H9 (cell line): Measurements from ENCODE around the gene CDKAL1. TPM values are rescaled to one million over a fixed set of nuclear protein-coding genes. Genes with fewer than 3 reads are reported as not detected.

Experiments
- DNase-seq: peaks from one replicate; pipeline ENCODE4 v3.0.0-alpha.2; 2017
- H2AFZ ChIP-seq: one replicate; pipeline ENCODE4 v1.6.1; 2013; ENCODE audit warnings: mild to moderate bottlenecking, low read length, control low read depth, moderate library complexity
- H2AK5ac ChIP-seq: 2 replicates; pipeline ENCODE4 v1.6.1; 2013; ENCODE audit warnings: low read length, control low read depth, mixed read lengths; ENCODE audit not compliant: insufficient read length
- H2BK120ac ChIP-seq: one replicate; pipeline ENCODE4 v1.6.1; 2013; ENCODE audit warnings: low read depth, mild to moderate bottlenecking, low read length, control low read depth, inconsistent platforms; ENCODE audit not compliant: poor library complexity, severe bottlenecking
- H2BK12ac ChIP-seq: 2 replicates; pipeline ENCODE4 v1.6.1; 2013; ENCODE audit warnings: low read length, control low read depth, mixed read lengths, low read depth; ENCODE audit not compliant: insufficient read length
- H2BK15ac ChIP-seq: 2 replicates; pipeline ENCODE4 v1.6.1; 2013; ENCODE audit warnings: low read depth, low read length, control low read depth
- H2BK20ac ChIP-seq: one replicate; pipeline ENCODE4 v1.6.1; 2013; ENCODE audit warnings: low read depth, mild to moderate bottlenecking, low read length, control low read depth, inconsistent platforms; ENCODE audit not compliant: poor library complexity, severe bottlenecking
- H2BK5ac ChIP-seq: 2 replicates; pipeline ENCODE4 v1.6.1; 2013; ENCODE audit warnings: low read length, control low read depth, mixed read lengths; ENCODE audit not compliant: insufficient read length
- H3K14ac ChIP-seq: 2 replicates; pipeline ENCODE4 v1.6.1; 2013; ENCODE audit warnings: low read length, control low read depth; ENCODE audit not compliant: insufficient read depth
- H3K18ac ChIP-seq: 2 replicates; pipeline ENCODE4 v1.6.1; 2013; ENCODE audit warnings: low read depth, mild to moderate bottlenecking, mixed read lengths, low read length, control low read depth; ENCODE audit not compliant: insufficient read length
- H3K23ac ChIP-seq: 2 replicates; pipeline ENCODE4 v1.6.1; 2013; ENCODE audit warnings: low read length, control low read depth, mixed read lengths, low read depth; ENCODE audit not compliant: insufficient read length
- H3K23me2 ChIP-seq: 2 replicates; pipeline ENCODE4 v1.6.1; 2013; ENCODE audit warnings: low read depth, mild to moderate bottlenecking, mixed read lengths, low read length, control low read depth; ENCODE audit not compliant: insufficient read length, poor library complexity, severe bottlenecking
- H3K27ac ChIP-seq: 2 replicates; pipeline ENCODE4 v1.5.1; 2013; ENCODE audit warnings: low read length, control low read depth, mixed read lengths, low read depth; ENCODE audit not compliant: insufficient read length
- H3K27me3 ChIP-seq: 2 replicates; pipeline ENCODE4 v1.6.1; 2013; ENCODE audit warnings: low read length, control low read depth, inconsistent platforms; ENCODE audit not compliant: insufficient read depth
- H3K4ac ChIP-seq: 2 replicates; pipeline ENCODE4 v1.6.1; 2013; ENCODE audit warnings: low read depth, mild to moderate bottlenecking, control low read depth, inconsistent platforms, low read length, moderate library complexity
- H3K4me1 ChIP-seq: 2 replicates; pipeline ENCODE4 v1.6.1; 2013; ENCODE audit warnings: low read length, control low read depth, inconsistent platforms; ENCODE audit not compliant: insufficient read depth
- H3K4me2 ChIP-seq: 2 replicates; pipeline ENCODE4 v1.6.1; 2013; ENCODE audit warnings: low read length, control low read depth, mixed read lengths; ENCODE audit not compliant: insufficient read length, insufficient read depth
- H3K56ac ChIP-seq: 2 replicates; pipeline ENCODE4 v1.6.1; 2013; ENCODE audit warnings: low read depth, mild to moderate bottlenecking, mixed read lengths, low read length, control low read depth; ENCODE audit not compliant: insufficient read length
- H3K79me1 ChIP-seq: 2 replicates; pipeline ENCODE4 v1.6.1; 2013; ENCODE audit warnings: low read depth, mild to moderate bottlenecking, moderate library complexity, low read length, control low read depth, inconsistent platforms; ENCODE audit not compliant: insufficient read depth, poor library complexity, severe bottlenecking
- H3K79me2 ChIP-seq: 2 replicates; pipeline ENCODE4 v1.6.1; 2013; ENCODE audit warnings: low read length, control low read depth, inconsistent platforms; ENCODE audit not compliant: insufficient read depth
- H3K9ac ChIP-seq: 2 replicates; pipeline ENCODE4 v1.6.1; 2013; ENCODE audit warnings: low read length, control low read depth, mixed read lengths; ENCODE audit not compliant: insufficient read length; ENCODE audit errors: extremely low read depth
- H3K9me3 ChIP-seq: one replicate; pipeline ENCODE4 v1.6.1; 2013; ENCODE audit warnings: low read depth, low read length, inconsistent platforms; ENCODE audit not compliant: control insufficient read depth
- H3T11ph ChIP-seq: one replicate; pipeline ENCODE4 v1.6.1; 2013; ENCODE audit warnings: mild to moderate bottlenecking, low read length, control low read depth, inconsistent platforms
- H4K20me1 ChIP-seq: one replicate; pipeline ENCODE4 v1.6.1; 2013; ENCODE audit not compliant: control insufficient read depth, insufficient read length, insufficient read depth
- H4K5ac ChIP-seq: 2 replicates; pipeline ENCODE4 v1.6.1; 2013; ENCODE audit warnings: low read depth, mild to moderate bottlenecking, mixed read lengths, low read length, control low read depth; ENCODE audit not compliant: insufficient read length
- H4K8ac ChIP-seq: replicated peaks from 2 replicates; pipeline ENCODE4 v1.6.1; 2013; ENCODE audit warnings: low read length, control low read depth, mixed read lengths, low read depth; ENCODE audit not compliant: insufficient read length
- H4K91ac ChIP-seq: 2 replicates; pipeline ENCODE4 v1.6.1; 2013; ENCODE audit warnings: low read depth, mild to moderate bottlenecking, moderate library complexity, mixed read lengths, low read length, control low read depth; ENCODE audit not compliant: insufficient read length
- H3K27ac Mint-ChIP-seq, 3 experiments: 2 replicates in 2 of 3; 3 replicates in 1 of 3; pipeline ENCODE4 v1.8.0; 2020 to 2021; ENCODE audit warnings: mixed read lengths in 3 of 3, mild to moderate bottlenecking in 1 of 3, moderate library complexity in 1 of 3
- H3K27me3 Mint-ChIP-seq: 2 replicates; pipeline ENCODE4 v1.8.0; 2021; ENCODE audit warnings: low read depth, mild to moderate bottlenecking, moderate library complexity, mixed read lengths
- H3K36me3 Mint-ChIP-seq, 3 experiments: 2 replicates in 2 of 3; 3 replicates in 1 of 3; pipeline ENCODE4 v1.8.0; 2020 to 2021; ENCODE audit warnings: low read depth in 3 of 3, mixed read lengths in 3 of 3; ENCODE audit not compliant: insufficient read depth in 1 of 3
- H3K4me1 Mint-ChIP-seq, 2 experiments: 2 replicates each; pipeline ENCODE4 v1.8.0; 2020; ENCODE audit warnings: mixed read lengths in 2 of 2
- H3K4me3 Mint-ChIP-seq, 2 experiments: 2 replicates in 1 of 2; 3 replicates in 1 of 2; pipeline ENCODE4 v1.8.0; 2020 to 2021; ENCODE audit warnings: mild to moderate bottlenecking in 2 of 2, mixed read lengths in 2 of 2, moderate library complexity in 1 of 2
- H3K9me3 Mint-ChIP-seq, 2 experiments: 2 replicates in 1 of 2; 3 replicates in 1 of 2; pipeline ENCODE4 v1.8.0; 2020; ENCODE audit warnings: mild to moderate bottlenecking in 2 of 2, mixed read lengths in 2 of 2, moderate library complexity in 1 of 2
- WGBS: extraction: QIAGEN DNeasy Blood & Tissue Kit; methylation state at CpG from one replicate; pipeline ENCODE4 v1.1.7; 2013; ENCODE audit warnings: missing lambda C conversion rate, low lambda C conversion rate, mixed read lengths; ENCODE audit not compliant: insufficient read length; ENCODE audit errors: extremely low coverage; 5-methylcytosine and 5-hydroxymethylcytosine counted together
- total RNA-seq: library from RNA; stranded (reverse); gene quantifications from 2 replicates; pipeline ENCODE4 v1.2.1, GENCODE V29; 2021
- TF ChIP-seq, protein P1 (sequence below): fragments of 200-600 bp; sonication (generic); conservative IDR thresholded peaks from 3 replicates; pipeline ENCODE4 v1.8.0; 2021; ENCODE audit warnings: antibody characterized with exemption, mild to moderate bottlenecking

Gene CDKAL1
- total RNA-seq, 1 experiment from 2014 or later, result 23.0 TPM

DNA sequence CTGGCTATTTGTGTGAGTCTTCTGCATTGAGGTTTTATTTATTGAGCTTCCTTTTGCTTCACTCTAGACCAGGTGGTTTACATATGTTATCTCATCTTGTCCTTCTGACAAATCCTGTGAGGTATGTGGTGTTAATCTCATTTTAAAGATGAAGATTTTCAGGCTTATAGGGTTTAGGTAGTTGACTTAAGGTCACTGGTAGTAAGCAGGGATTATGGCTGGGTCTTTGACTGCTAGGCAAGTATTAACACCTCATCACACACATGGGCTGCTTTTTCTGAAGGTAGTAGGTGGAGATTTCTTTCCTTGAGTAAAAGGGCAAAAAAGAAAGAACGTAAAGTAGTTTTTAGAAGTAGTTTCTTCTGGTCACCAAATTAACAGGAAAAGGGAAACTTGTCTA is 72.6 kb downstream of the CDKAL1 start:
- TF ChIP-seq, protein P1, sequence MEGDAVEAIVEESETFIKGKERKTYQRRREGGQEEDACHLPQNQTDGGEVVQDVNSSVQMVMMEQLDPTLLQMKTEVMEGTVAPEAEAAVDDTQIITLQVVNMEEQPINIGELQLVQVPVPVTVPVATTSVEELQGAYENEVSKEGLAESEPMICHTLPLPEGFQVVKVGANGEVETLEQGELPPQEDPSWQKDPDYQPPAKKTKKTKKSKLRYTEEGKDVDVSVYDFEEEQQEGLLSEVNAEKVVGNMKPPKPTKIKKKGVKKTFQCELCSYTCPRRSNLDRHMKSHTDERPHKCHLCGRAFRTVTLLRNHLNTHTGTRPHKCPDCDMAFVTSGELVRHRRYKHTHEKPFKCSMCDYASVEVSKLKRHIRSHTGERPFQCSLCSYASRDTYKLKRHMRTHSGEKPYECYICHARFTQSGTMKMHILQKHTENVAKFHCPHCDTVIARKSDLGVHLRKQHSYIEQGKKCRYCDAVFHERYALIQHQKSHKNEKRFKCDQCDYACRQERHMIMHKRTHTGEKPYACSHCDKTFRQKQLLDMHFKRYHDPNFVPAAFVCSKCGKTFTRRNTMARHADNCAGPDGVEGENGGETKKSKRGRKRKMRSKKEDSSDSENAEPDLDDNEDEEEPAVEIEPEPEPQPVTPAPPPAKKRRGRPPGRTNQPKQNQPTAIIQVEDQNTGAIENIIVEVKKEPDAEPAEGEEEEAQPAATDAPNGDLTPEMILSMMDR, result no peak
- Histone ChIP-seq H3K23me2 (no peaks in the 10 kb centered on the region), H3K27me3 (no peaks in the 10 kb centered on the region), H3K4me2 (no peak overlapping the region), H4K91ac (no peak overlapping the region), H2AK5ac (no peak overlapping the region), H3K9me3 (no peaks in the 10 kb centered on the region), H3K27ac (no peak overlapping the region), H4K8ac (no peak overlapping the region), H2BK20ac (no peak overlapping the region), H3K56ac (no peak overlapping the region), H3T11ph (no peak overlapping the region), H3K23ac (no peak overlapping the region), H3K18ac (no peak overlapping the region), H3K9ac (no peak overlapping the region), H2BK15ac (no peak overlapping the region), H4K20me1 (no peaks in the 10 kb centered on the region), H2BK120ac (no peak overlapping the region), H2BK12ac (no peak overlapping the region), H3K4me1 (no peaks in the 10 kb centered on the region), H2AFZ (no peak overlapping the region), H4K5ac (no peak overlapping the region), H3K4ac (no peak overlapping the region), H3K79me2 (no peaks in the 10 kb centered on the region), H3K14ac (no peak overlapping the region), H2BK5ac (no peak overlapping the region), H3K79me1 (no peaks in the 10 kb centered on the region)
- Mint-ChIP-seq H3K36me3 (peaks cover 7 to 12% (median 7%) of the 10 kb centered on the region in 3 experiments), H3K4me3 (no peak overlapping the region), H3K9me3 (peaks cover 7 to 8% of the 10 kb centered on the region in 2 experiments; a peak in 3 of 5 replicates), H3K27me3 (no peaks in the 10 kb centered on the region), H3K4me1 (peaks cover 15 to 16% of the 10 kb centered on the region in 2 experiments), H3K27ac (peak overlapping the region in 1 of 3 experiments; percentile 56; a peak in 1 of 7 replicates)
- DNase-seq, result no peak
- whole genome bisulfite sequencing, result no CpG with 5 or more reads among the region's 1 CpG
